ENCODE measurements around the gene MAP3K7CL. TPM values are rescaled to one million over a fixed set of nuclear protein-coding genes. Genes with fewer than 3 reads are reported as not detected.

Gene MAP3K7CL
- total RNA-seq, 2 donors from 2014 or later = 1.3 TPM; not detected in 1

- H3K27ac Mint-ChIP-seq = no peak overlapping the region
- TF ChIP-seq CTCF (conservative IDR thresholded peaks at IDR 0.05) = no peak
- no peak overlapping the region for H3K4me3 Mint-ChIP-seq
Observed at GRCh38 chr21:29163341-29164115, 33.1 kb downstream of the MAP3K7CL start.

GRCh38 chr21:29164323-29164942 is 34.0 kb downstream of the MAP3K7CL start:
- WGBS, 2 experiments (ENCODE audit: insufficient coverage in 1 of 2, insufficient read length in 1 of 2) = 52 to 59% methylated on average over 4 to 7 of the region's 8 CpGs
- no peak for DNase-seq
- H3K9ac ChIP-seq (ENCODE audit: extremely low read depth, low read length, poor library complexity, severe bottlenecking) = no peak overlapping the region

More at GRCh38 chr21:29163341-29164115, 33.1 kb downstream of the MAP3K7CL start:
- Histone ChIP-seq H3K27ac (ENCODE audit: low read depth, low read length) (no peak overlapping the region), H3K4me1 (ENCODE audit: control insufficient read depth, insufficient read depth, low read length) (no peaks in the 10 kb centered on the region), H3K9me3 (ENCODE audit: control insufficient read depth, low read length) (no peaks in the 10 kb centered on the region), H3K27me3 (ENCODE audit: control insufficient read depth, insufficient read depth, low read length, poor library complexity, severe bottlenecking) (no peaks in the 10 kb centered on the region), H3K4me3 (ENCODE audit: low read length) (no peak overlapping the region), H3K36me3 (ENCODE audit: control insufficient read depth, insufficient read depth, low read length) (no peaks in the 10 kb centered on the region), H3K9ac (ENCODE audit: extremely low read depth, low read length, poor library complexity, severe bottlenecking) (no peak overlapping the region)
- peaks cover 5% of the 10 kb centered on the region for H3K4me1 Mint-ChIP-seq
- H3K27me3 Mint-ChIP-seq (ENCODE audit: insufficient read depth) = peaks cover 6% of the 10 kb centered on the region
- DNase-seq = no peak
- H3K36me3 Mint-ChIP-seq (ENCODE audit: low read depth) = no peaks in the 10 kb centered on the region
- H3K9me3 Mint-ChIP-seq = no peaks in the 10 kb centered on the region
- WGBS, 2 experiments (ENCODE audit: insufficient coverage in 1 of 2, insufficient read length in 1 of 2) = 92% methylated on average over 2 to 8 of the region's 9 CpGs

GRCh38 chr21:29166323-29166722 is 35.9 kb downstream of the MAP3K7CL start:
- H3K36me3 ChIP-seq (ENCODE audit: control insufficient read depth, insufficient read depth, low read length) = no peaks in the 10 kb centered on the region
- Mint-ChIP-seq H3K36me3 (ENCODE audit: low read depth) (no peaks in the 10 kb centered on the region), H3K9me3 (no peaks in the 10 kb centered on the region), H3K27me3 (ENCODE audit: insufficient read depth) (peaks cover 16% of the 10 kb centered on the region), H3K4me1 (peaks cover 10% of the 10 kb centered on the region), H3K4me3 (no peak overlapping the region), H3K27ac (no peak overlapping the region)
- no peak overlapping the region for H3K27ac ChIP-seq (ENCODE audit: low read depth, low read length)
- no peaks in the 10 kb centered on the region for H3K4me1 ChIP-seq (ENCODE audit: control insufficient read depth, insufficient read depth, low read length)
- no peak overlapping the region for H3K4me3 ChIP-seq (ENCODE audit: low read length)
- WGBS, 2 experiments (ENCODE audit: insufficient coverage in 1 of 2, insufficient read length in 1 of 2) = 90 to 94% methylated on average over 3 of the region's 3 CpGs
- no peak for DNase-seq
- H3K9ac ChIP-seq (ENCODE audit: extremely low read depth, low read length, poor library complexity, severe bottlenecking) = no peak overlapping the region
- no peak for TF ChIP-seq CTCF (conservative IDR thresholded peaks at IDR 0.05)
- peaks cover 11% of the 10 kb centered on the region for H3K27me3 ChIP-seq (ENCODE audit: control insufficient read depth, insufficient read depth, low read length, poor library complexity, severe bottlenecking)
- H3K9me3 ChIP-seq (ENCODE audit: control insufficient read depth, low read length) = no peaks in the 10 kb centered on the region

More at GRCh38 chr21:29164323-29164942, 34.0 kb downstream of the MAP3K7CL start:
- Histone ChIP-seq H3K27ac (ENCODE audit: low read depth, low read length) (no peak overlapping the region), H3K4me3 (ENCODE audit: low read length) (no peak overlapping the region), H3K4me1 (ENCODE audit: control insufficient read depth, insufficient read depth, low read length) (no peaks in the 10 kb centered on the region), H3K36me3 (ENCODE audit: control insufficient read depth, insufficient read depth, low read length) (no peaks in the 10 kb centered on the region), H3K27me3 (ENCODE audit: control insufficient read depth, insufficient read depth, low read length, poor library complexity, severe bottlenecking) (peaks cover 4% of the 10 kb centered on the region), H3K9me3 (ENCODE audit: control insufficient read depth, low read length) (no peaks in the 10 kb centered on the region)
- no peaks in the 10 kb centered on the region for H3K9me3 Mint-ChIP-seq
- no peak overlapping the region for H3K4me3 Mint-ChIP-seq
- H3K36me3 Mint-ChIP-seq (ENCODE audit: low read depth) = no peaks in the 10 kb centered on the region
- H3K27me3 Mint-ChIP-seq (ENCODE audit: insufficient read depth) = peaks cover 9% of the 10 kb centered on the region
- no peak overlapping the region for H3K27ac Mint-ChIP-seq
- peaks cover 10% of the 10 kb centered on the region for H3K4me1 Mint-ChIP-seq
- TF ChIP-seq CTCF (conservative IDR thresholded peaks at IDR 0.05) = peak; percentile 77

Measured in endodermal cell (in vitro differentiated cells).